Glutamatergic neuron (in vitro differentiated cells): Measurements from ENCODE around the gene RFNG. TPM values are rescaled to one million over a fixed set of nuclear protein-coding genes. Genes with fewer than 3 reads are reported as not detected.

ENCODE experiments used
- DNase-seq: peaks from one replicate; pipeline ENCODE4 v3.0.0; 2022
- H3K27ac Mint-ChIP-seq: one replicate; pipeline ENCODE4 v1.8.0; 2020; ENCODE audit warnings: mild to moderate bottlenecking, mixed read lengths, inconsistent platforms; ENCODE audit not compliant: unreplicated experiment
- H3K27me3 Mint-ChIP-seq: one replicate; pipeline ENCODE4 v1.8.0; 2020; ENCODE audit warnings: mild to moderate bottlenecking, moderate library complexity, mixed read lengths, inconsistent platforms; ENCODE audit not compliant: unreplicated experiment
- H3K36me3 Mint-ChIP-seq: one replicate; pipeline ENCODE4 v1.8.0; 2020; ENCODE audit warnings: mild to moderate bottlenecking, mixed read lengths, inconsistent platforms; ENCODE audit not compliant: unreplicated experiment
- H3K4me1 Mint-ChIP-seq: one replicate; pipeline ENCODE4 v1.8.0; 2020; ENCODE audit warnings: mild to moderate bottlenecking, low read depth, mixed read lengths, inconsistent platforms; ENCODE audit not compliant: unreplicated experiment
- H3K4me3 Mint-ChIP-seq: one replicate; pipeline ENCODE4 v1.8.0; 2020; ENCODE audit warnings: mild to moderate bottlenecking, mixed read lengths, inconsistent platforms; ENCODE audit not compliant: unreplicated experiment
- H3K9me3 Mint-ChIP-seq: one replicate; pipeline ENCODE4 v1.8.0; 2020; ENCODE audit warnings: mild to moderate bottlenecking, moderate library complexity, mixed read lengths, inconsistent platforms; ENCODE audit not compliant: unreplicated experiment
- total RNA-seq: library from RNA; stranded (reverse); fragmentation: NEBNext Ultra II Directional; extraction: Animal tissue kit (Norgen Biotek cat#: 25700); gene quantifications from one replicate; pipeline ENCODE4 v1.2.1, GENCODE V29; 2021; ENCODE audit not compliant: unreplicated experiment
- TF ChIP-seq, protein P1 (sequence below): fragments of 200-600 bp; sonication (generic); IDR thresholded peaks from one replicate; pipeline ENCODE4 v1.5.0; 2021; ENCODE audit not compliant: partially characterized antibody, unreplicated experiment

The RFNG gene
- total RNA-seq, 1 donor from 2014 or later = 50.8 TPM

DNA sequence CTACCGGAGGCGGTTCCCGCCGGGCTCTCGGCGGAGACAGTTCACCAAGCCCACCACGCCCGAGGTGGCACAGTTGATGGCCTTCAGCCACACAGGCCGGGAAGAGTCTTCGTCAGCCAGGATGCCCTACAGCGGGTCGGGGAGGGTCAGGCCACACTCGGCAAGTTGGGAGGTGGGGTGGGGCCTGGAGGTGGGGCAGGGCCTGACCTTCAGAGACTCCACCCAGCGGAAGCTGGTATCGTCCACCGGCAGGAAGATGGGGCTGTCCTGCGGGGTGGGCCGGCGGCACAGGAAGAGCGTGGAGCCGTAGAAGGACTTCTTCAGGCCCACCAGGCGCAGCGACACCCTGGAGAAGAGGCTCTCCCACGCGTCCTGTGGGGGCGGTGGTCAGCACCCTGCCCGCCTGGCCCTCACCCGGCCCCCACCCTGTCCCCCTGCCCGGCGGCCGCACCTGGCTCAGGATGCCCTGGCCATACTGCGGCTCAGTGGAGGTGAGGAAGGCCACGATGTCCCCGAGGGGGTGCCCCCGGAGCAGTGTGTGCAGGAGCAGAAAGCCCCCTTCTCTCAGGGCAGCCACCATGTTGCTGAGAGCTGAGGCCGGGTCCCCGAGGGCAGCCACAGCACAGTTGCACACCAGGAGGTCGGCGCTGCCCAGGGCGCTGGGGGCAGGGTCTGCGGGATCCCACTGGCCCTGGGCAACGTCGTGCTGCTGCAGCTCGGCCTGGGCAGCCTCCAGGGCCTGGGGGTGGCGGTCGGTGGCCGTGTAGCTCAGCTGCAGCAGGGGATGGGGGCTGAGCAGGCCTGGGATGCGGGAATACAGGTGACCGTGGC is 33.6 kb upstream of the RFNG start:
- no peaks in the 10 kb centered on the region for H3K36me3 Mint-ChIP-seq
- no peak for DNase-seq
- peaks cover 2% of the 10 kb centered on the region for H3K27me3 Mint-ChIP-seq
- H3K27ac Mint-ChIP-seq = no peak overlapping the region
- no peaks in the 10 kb centered on the region for H3K4me1 Mint-ChIP-seq
- TF ChIP-seq, protein P1, sequence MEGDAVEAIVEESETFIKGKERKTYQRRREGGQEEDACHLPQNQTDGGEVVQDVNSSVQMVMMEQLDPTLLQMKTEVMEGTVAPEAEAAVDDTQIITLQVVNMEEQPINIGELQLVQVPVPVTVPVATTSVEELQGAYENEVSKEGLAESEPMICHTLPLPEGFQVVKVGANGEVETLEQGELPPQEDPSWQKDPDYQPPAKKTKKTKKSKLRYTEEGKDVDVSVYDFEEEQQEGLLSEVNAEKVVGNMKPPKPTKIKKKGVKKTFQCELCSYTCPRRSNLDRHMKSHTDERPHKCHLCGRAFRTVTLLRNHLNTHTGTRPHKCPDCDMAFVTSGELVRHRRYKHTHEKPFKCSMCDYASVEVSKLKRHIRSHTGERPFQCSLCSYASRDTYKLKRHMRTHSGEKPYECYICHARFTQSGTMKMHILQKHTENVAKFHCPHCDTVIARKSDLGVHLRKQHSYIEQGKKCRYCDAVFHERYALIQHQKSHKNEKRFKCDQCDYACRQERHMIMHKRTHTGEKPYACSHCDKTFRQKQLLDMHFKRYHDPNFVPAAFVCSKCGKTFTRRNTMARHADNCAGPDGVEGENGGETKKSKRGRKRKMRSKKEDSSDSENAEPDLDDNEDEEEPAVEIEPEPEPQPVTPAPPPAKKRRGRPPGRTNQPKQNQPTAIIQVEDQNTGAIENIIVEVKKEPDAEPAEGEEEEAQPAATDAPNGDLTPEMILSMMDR = no peak
- no peak overlapping the region for H3K4me3 Mint-ChIP-seq
- peaks cover 3% of the 10 kb centered on the region for H3K9me3 Mint-ChIP-seq

DNA sequence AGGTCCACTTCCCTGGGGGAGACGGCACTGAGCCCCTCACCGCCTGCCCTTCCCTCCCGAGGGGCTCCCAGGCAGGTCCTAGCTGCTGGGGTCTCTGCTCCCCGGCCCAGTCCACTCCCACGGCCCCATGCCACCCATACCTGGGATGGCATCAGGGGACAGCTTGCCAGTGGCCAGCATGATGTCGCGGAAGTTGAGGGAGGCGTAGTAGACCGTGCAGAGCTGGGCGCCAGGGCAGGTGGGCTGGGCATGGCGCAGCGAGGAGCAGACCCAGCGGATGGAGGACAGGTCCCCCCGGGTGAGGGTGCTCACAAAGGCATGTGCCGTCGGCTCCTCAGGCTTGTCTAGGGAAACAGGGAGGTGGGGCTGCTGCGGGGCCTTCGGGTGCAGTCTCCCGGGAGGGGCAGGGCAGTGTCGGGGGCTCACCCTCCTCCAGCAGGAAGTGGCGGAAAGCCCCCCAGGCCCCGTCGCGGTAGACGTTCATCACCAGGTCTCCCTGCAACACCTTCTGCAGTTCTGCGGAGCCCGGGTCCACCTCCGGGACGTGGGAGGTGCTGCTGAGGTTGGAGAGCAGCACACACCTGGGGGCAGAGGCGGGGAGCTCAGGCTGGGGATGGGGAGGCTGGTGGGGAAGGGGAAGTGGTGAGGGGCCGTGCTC is 32.9 kb upstream of the RFNG start:
- no peak overlapping the region for H3K4me3 Mint-ChIP-seq
- H3K27me3 Mint-ChIP-seq = peaks cover 2% of the 10 kb centered on the region
- no peaks in the 10 kb centered on the region for H3K36me3 Mint-ChIP-seq
- H3K9me3 Mint-ChIP-seq = peaks cover 5% of the 10 kb centered on the region
- TF ChIP-seq, protein P1 = no peak
- no peak overlapping the region for H3K27ac Mint-ChIP-seq
- no peak for DNase-seq
- no peaks in the 10 kb centered on the region for H3K4me1 Mint-ChIP-seq

DNA sequence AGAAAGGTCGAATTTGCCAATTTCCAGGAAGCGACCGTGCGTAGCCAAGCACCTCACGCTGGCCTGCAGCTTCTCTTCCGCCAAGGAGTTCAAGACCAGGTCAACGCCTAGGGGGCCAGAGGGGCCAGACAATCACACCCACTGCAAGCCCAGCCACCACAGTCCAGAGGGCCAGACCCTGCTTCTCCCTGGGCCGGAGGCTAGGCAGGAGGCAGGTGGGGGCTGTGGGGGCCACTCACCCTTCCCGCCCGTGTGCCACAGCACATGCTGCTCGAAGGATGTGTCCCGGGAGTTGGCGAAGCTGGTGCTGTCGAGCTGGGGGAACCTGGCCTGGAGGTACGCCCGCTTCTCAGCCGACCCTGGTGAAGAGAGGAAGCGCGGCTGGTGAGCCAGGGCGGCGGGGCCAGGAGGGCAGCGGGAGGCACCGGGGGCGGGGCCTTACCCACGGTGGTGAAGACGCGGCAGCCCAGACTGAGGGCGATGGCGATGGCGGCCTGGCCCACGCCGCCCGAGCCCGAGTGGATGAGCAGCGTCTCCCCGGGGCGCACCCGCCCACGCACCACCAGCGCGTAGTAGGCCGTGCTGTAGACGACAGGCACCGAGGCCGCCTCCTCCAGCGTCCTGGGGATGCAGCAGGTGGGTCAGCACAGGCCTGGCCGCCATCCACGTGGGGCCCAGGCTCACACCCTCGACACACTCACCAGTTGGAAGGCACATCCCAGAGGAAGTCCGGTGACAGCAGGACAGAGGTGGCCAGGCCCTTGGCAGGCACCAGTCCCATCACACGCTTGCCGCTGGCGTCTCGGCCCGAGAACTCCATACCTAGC is 32.1 kb upstream of the RFNG start:
- Mint-ChIP-seq H3K4me1 (no peaks in the 10 kb centered on the region), H3K36me3 (no peaks in the 10 kb centered on the region), H3K27ac (no peak overlapping the region), H3K9me3 (peaks cover 5% of the 10 kb centered on the region), H3K27me3 (peaks cover 2% of the 10 kb centered on the region), H3K4me3 (no peak overlapping the region)
- no peak for DNase-seq
- TF ChIP-seq, protein P1 = no peak

DNA sequence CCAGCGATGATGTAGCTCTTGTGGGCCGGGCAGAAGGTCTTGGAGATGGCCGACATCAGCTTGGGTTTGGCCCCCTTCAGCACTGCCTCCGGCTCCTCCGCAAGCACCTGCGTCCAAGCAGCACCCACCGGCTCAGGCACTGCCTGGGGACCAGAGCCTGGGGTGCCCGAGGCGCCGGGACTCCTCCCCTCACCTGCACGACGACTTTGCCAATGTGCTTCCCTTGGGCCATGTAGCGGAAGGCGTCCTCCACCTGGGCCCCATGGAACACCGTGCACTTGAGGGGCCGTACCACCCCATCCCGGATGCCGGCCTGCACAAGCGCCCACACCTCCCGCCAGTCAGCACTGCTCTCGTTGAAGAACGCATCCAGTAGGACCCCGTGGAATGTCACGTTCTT is 31.4 kb upstream of the RFNG start:
- peaks cover 8% of the 10 kb centered on the region for H3K9me3 Mint-ChIP-seq
- H3K4me1 Mint-ChIP-seq = no peaks in the 10 kb centered on the region
- H3K4me3 Mint-ChIP-seq = no peak overlapping the region
- no peak overlapping the region for H3K27ac Mint-ChIP-seq
- peaks cover 5% of the 10 kb centered on the region for H3K27me3 Mint-ChIP-seq
- H3K36me3 Mint-ChIP-seq = no peaks in the 10 kb centered on the region
- DNase-seq = no peak
- TF ChIP-seq, protein P1 = no peak
